ENCODE data around the gene TEX2.

GRCh38 chr17:64261417-64262145 lies 1.5 kb downstream of the TEX2 start:
- TF ChIP-seq CTCF (IDR thresholded peaks at IDR 0.05) (no peak), POLR2A (IDR thresholded peaks at IDR 0.05) (no peak), EP300 (IDR thresholded peaks at IDR 0.05) (no peak), POLR2AphosphoS5 (IDR thresholded peaks at IDR 0.05) (no peak)
